ENCODE results near the gene NCBP3. TPM values are rescaled to one million over a fixed set of nuclear protein-coding genes. Genes with fewer than 3 reads are reported as not detected.
"Not testable (repeated sequence)": the region's sequence is repeated elsewhere in the genome, so short reads cannot be mapped to it uniquely, and the experiment has no call there.

The NCBP3 gene
- polyA plus RNA-seq, 10 donors, result 44.9 to 85.9 (median 57.3) TPM

- no peak for DNase-seq
These were observed 2.3 kb upstream of the NCBP3 start for GRCh38 chr17:3848229-3848835.

- no peak for DNase-seq
These were observed 1.2 kb upstream of the NCBP3 start for GRCh38 chr17:3847165-3847670.

- no peak for DNase-seq
These were observed 555 bp upstream of the NCBP3 start for GRCh38 chr17:3846437-3847164.

DNA sequence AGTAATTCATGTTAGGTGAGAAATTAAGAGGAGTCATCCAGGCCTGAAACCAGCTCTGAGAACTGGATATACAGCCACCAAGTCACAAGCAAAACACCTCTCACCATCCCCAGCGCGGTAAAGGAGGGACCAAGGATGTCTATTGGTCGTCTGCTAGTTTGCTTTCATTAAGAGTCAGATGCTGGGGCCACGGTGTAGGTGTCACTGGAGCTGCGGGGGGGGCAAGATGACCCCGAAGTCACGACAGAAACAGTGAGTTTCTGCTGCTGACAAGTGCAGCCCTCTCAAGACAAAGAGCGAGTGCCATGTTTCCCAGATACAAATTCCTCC, 790 bp downstream of the NCBP3 start:
- DNase-seq, result no peak

GRCh38 chr17:3844556-3844955, 1.5 kb downstream of the NCBP3 start:
- DNase-seq, result not testable (repeated sequence)

DNA sequence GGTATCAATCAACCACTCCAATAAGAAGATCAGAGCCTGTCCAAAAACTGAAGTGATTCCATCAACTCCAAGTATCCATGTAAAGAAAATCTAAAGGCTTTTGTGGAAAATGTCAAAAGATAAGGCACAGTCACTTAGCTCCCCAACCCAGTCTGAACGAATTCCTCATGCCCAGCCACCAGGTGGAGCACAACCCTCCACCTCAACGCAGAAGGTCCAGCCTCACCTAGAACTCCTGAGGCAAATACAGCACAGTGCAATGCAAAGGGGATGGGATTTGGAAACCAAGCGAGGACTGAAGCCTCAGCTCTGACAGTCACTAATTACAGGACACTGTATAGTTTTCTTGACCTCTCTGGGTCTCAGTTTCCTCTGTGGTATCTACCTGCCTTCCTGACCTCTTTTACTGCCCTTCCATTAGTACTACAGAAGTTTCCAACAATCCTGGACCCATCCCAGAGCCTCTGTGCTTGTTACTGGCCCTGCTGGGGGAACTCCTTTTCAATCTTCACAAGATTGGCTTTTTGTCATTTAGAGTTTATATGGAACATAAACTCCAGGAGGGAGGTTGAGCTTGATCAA, 2.0 kb downstream of the NCBP3 start:
- no peak for DNase-seq

DNA sequence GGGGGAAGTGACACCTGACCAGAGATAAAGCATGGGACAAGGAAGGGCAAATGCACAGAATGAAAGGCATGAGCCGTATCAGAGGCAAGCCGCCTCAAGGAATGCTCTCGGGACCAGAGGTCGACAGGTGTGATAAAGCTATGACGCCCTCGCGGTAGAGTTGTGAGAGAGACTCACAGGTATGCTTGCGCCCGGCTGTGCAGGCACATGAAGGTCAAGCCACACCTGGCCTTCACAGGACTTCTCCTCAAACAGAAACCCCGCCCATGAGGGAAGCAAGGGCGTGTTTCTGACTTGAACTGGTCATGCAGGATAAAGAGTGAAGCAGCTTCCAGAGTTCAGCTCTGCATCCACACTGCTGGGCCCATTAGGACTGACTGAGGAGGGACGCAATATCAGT, 7.8 kb downstream of the NCBP3 start:
- no peak for DNase-seq

DNA sequence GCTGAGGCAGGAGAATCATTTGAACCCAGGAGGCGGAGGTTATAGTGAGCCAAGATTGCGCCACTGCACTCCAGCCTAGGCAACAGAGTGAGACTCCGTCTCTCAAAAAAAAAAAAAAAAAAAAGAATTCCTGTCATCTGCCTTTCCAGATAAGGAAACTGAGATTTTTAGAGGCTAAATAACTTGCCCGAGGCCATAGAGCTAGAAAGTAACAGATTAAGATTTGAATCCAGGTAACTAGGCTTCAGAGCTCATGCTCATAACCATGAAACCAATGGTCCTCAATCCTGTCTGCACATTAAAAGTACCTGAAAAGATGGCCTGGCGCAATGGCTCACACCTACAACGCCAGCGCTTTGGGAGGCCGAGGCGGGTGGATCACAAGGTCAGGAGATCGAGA, 9.5 kb downstream of the NCBP3 start:
- DNase-seq, result no peak

DNA sequence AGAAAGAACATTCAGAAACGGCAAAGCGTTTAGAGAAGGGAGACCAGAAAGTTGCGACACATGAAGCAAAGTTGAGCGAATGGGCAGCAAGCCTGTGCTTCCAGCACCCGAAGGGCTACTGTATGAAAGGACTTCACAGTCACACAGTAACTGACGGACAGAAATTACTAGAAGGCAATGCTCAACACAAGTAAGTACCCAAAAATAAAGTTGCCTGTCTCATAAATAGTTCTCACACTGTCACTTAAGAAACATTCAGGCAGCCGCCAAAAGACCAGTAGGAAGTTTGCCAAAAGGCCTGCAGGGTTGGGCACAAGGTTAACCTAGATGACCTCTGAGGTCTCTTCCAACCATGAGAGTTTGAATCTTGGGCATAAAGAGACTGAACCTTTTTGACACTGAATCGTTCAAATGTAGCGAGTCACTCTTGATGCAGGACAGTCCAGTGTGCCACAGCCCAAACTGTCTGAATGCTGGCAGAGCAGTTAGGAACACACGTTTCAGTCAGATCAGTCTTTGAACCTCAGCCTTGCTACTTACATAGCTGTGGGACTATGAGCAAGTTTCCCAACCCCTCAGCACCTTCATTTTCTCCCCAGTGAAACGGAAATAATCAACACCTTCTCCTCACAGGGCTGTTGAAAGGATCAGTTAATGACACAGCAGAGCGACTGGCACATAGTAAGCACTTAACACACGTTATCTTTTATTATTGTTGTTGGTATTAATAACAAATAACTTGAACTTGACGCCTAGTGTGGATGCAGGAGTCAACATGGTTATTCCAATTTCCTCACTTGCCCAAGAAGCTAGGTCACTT, 10.4 kb downstream of the NCBP3 start:
- DNase-seq, result no peak

GRCh38 chr17:3834811-3835210, 11.2 kb downstream of the NCBP3 start:
- DNase-seq, result no peak

- no peak for DNase-seq
These were observed 17.2 kb downstream of the NCBP3 start for GRCh38 chr17:3828852-3829232.

DNA sequence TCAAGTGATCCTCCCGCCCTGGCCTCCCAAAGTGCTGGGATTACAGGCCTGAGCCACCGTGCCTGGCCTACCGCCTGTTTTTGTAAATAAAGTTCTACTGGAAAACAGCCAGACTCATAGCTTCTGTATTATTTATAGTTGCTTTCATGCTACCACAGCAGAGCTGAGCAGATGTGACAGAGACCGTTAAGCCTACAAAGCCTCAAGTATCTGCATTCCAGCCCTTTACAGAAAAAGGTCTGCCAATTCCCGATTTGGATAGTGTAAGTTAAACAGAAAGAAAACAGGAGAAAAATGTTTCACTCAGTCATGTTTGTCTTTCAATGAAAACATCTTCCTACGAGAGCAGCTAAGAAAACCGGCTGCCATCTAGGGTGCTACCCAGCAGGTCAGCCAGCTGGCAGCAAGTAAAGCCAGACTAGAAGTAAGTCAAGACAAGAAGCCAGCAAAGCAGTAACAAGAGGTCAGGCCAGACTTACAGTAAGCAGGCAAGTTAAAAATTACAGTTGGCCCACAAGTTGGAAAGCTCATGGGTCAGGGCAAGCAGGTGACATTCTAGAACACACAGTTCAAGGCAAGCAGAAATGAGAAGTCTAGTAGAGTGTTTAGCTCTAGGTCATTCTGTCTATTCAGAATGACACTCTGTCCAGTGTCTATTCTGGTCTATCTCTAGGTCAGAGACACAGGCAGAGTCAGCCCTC, 17.7 kb downstream of the NCBP3 start:
- DNase-seq, result no peak

DNA sequence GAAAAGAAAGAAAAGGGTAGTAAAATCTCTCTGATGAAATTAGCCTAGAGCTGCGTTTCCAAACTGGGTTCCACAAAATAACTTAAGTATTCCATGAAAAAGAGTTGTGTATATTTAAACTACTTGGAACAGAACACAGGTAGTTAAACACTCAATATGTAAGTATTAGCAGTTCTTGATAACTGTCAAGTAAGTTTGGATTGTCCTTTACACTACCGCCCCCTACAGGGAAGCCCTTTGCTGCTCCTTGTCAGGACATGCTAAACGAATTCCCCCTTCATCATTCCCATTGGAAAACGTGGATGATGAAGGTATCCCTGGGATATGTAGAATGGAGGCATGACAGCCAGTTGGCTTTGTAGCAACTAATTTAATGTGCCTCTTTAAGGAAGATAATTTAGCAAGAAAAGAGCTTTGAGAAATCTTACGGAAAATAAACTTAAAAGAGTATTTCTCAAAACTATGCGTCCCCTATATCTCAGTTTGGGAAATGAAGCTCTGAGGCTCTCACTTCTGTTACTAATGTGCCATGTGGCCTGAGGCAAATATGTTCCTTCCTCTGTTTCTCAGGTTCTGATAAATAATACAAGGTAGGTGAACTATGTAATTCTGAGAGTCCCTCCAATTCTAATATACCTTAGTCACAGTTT, 18.8 kb downstream of the NCBP3 start:
- DNase-seq, result peak in 2 of 3 donors; percentile 51 to 57

DNA sequence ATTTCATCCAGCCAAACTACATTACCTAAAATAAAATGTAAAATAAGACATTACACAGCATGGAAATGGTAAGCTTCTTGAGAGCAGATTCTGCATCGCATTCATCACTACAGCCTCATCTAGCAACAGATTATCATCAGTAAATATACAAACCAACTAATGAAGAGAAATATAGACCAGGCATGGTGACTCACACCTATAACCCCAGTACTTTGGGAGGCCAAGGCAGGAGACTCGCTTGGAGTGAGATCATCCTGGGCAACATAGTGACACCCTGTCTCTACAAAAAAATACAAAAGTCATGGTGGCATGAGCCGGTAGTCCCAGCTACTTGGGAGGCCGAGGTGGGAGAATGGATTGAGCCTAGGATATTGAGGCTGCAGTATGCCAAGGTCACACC, 19.9 kb downstream of the NCBP3 start:
- no peak for DNase-seq

DNA sequence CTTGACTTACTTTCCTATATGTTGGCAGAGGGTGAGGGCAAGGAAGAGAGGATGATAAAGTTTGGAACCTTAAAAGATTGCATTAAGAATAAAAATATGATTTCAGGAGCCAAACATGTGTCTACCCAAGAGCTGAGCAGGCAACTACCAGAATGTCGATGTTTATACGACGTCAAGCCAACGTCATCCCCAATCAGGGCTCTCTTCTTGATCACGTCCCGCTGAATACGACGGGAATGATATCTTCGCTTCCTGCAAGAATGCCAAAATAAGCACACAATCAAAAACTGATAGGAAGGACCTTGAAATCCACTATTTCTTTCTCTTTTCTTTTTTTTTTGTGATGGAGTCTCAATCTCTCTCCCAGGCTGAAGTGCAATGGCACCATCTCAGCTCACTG, 24.9 kb downstream of the NCBP3 start:
- no peak for DNase-seq

DNA sequence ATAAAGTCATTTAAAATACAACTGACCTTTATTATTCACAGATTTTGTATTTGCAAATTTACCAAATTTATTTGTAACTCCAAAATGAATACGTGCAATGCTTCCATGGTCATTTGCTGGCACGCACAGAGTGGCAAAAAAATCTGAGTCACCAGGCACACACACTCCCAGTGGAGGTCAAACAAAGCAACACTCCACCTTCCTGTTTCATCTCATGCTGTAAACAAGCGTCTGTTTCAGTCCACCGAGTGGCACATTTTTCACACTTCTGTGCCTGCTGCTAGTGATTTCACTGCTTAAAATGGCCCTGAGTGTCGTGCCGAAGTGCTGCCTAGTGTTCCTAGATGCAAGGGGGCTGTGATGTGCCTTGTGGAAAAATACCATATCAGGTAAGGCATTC, 27.3 kb downstream of the NCBP3 start:
- no peak for DNase-seq

GRCh38 chr17:3817851-3818605, 28.0 kb downstream of the NCBP3 start:
- DNase-seq, result no peak

DNA sequence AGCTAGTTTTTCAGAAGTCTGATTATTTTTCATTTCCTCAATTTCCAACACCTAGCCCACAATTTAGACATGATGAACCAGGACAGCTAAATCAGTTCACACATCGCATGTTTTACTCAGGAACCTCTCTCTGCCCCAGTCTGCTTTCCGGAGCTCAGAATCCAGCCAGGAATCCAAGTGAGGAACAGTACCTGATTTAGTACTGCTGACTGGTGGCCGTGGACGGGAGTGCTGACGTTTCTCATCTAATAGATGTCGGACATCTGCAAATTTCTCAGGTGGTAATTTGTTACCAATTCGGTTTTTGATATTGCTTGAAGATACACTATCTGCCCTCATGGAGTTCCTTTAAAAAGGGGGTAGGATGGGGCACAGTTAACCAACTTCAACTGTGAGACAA, 30.1 kb downstream of the NCBP3 start:
- DNase-seq, result no peak

- DNase-seq, result no peak
These were observed 30.9 kb downstream of the NCBP3 start for GRCh38 chr17:3815122-3815521.

- no peak for DNase-seq
These were observed 31.7 kb downstream of the NCBP3 start for GRCh38 chr17:3814361-3814760.

DNA sequence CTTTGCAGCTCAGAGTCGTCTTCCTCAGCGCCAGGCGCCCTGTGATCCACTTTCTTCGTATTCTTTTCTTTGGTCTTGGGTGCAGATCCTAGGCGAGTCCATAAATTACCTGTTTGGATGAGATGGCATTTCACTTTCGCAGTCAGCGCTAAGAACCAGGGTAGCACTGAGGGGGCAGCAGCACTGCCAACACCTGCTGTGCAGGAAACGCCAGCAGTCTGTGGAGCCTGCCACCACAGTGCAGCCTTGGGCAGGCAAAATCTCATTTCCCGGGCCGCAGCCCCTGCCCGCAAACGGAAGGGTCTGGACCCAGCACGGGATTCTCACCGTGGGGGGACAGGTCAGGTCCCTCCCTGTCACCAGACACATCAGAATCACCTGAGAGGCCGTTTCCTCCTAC, 32.9 kb downstream of the NCBP3 start:
- DNase-seq, result no peak

Data from muscle of back (tissue), 11 donors.